Measurements from ENCODE around the gene ADAM12.

Gene ADAM12, protein sequence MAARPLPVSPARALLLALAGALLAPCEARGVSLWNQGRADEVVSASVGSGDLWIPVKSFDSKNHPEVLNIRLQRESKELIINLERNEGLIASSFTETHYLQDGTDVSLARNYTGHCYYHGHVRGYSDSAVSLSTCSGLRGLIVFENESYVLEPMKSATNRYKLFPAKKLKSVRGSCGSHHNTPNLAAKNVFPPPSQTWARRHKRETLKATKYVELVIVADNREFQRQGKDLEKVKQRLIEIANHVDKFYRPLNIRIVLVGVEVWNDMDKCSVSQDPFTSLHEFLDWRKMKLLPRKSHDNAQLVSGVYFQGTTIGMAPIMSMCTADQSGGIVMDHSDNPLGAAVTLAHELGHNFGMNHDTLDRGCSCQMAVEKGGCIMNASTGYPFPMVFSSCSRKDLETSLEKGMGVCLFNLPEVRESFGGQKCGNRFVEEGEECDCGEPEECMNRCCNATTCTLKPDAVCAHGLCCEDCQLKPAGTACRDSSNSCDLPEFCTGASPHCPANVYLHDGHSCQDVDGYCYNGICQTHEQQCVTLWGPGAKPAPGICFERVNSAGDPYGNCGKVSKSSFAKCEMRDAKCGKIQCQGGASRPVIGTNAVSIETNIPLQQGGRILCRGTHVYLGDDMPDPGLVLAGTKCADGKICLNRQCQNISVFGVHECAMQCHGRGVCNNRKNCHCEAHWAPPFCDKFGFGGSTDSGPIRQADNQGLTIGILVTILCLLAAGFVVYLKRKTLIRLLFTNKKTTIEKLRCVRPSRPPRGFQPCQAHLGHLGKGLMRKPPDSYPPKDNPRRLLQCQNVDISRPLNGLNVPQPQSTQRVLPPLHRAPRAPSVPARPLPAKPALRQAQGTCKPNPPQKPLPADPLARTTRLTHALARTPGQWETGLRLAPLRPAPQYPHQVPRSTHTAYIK
- long read RNA-seq, donor 1: 0 reads
- long read RNA-seq, donor 2: 0 reads
- long read RNA-seq, donor 3: 0 reads
- long read RNA-seq, donor 4: 0 reads
- long read RNA-seq, donor 5: 0 reads
- long read RNA-seq, donor 6: 0 reads
- long read RNA-seq, donor 7, partial matches to known transcripts: 13 of 13 reads
- long read RNA-seq, donor 7, other reads (novel, unspliced or antisense): 0 of 13 reads
- long read RNA-seq, donor 8, partial matches to known transcripts: 0 of 2 reads
- long read RNA-seq, donor 8, other reads (novel, unspliced or antisense): 0 of 2 reads

DNA sequence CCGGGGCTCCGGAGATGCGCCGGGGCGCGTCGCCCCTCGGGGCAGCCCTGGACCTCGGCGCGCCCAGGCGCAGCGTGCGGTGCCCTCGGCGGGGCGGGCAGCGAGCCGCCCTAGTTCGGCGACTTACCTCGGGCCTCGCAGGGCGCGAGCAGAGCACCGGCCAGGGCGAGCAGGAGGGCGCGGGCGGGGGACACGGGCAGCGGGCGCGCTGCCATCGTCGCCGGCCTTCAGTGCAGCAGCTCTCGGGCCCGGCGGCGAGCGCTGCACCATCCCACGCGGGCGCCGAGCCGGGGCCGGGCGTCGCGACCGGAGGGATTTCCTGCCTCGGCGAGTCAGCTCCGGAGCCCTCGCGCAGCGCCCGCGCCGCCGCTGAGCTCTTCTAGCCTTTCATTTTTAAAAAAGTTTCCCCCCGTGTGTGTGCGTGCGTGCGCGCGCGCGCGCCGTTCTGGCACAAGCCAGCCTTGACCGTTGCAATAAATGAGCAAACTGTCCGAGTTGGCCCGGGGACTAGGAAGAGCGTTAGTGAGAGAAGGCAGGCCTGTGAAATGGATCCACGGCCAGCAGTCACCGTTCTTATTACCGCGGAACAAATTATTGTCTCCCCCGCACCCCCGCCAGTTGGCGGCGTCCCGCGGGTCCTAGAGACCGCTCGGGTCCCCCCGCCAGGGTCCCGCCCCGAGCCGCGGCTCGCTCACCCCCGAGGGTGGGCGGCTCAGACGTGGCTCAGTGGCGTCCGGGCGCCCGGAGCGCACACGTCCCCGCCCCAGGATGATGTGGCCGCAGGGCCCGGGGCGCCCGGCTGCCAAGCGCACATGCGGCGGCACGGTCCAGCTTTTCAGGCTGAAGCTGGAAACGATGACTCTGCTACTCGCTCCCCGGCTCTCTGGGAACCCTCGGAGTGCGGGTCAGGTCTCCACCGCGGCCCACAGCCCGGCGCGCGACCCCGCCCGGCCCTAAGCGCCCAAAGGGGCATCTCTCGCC lies at the start of gene ADAM12:
TSS of gene ADAM12 (minus strand) at position 547 of the 981 bp plus-strand sequence. CDS start at position 215, 332 bp downstream.
- peak; percentile 75 for DNase-seq

DNA sequence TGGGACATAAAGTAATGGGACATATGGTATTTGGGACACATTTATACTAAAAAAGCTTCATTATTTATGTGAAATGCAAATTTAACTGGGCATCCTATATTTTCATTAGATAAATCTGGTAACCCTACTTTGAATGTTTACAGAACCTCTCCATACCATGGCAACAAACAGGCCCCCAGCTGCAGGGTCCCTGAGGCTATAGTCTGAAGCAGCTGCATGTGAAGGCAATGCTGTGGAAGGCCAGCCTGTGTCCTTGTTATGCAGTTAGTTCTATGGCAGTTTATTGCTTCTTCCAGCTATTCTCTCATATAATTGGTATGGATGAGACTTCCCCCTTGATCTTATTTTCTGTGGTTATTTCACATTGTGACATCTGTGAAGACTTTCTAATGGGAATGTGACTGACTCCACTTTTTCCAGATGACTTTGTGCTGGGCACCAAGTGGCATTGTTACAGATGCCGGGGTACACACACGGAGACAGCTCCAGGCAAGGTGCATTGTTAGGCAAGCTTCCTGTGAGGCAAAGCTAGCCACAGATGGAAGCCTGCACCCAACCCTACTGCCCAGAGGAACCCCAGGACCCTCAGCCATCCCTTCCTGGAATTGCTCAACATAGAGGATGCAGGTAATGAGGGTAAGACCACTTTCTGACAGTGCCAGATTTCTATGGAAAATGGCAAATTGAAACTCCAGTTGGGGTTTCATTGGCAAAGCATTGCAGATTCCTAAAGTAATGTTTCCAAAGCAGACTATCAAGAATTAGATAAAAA lies 49.5 kb upstream of the ADAM12 start:
- DNase-seq: no peak

DNA sequence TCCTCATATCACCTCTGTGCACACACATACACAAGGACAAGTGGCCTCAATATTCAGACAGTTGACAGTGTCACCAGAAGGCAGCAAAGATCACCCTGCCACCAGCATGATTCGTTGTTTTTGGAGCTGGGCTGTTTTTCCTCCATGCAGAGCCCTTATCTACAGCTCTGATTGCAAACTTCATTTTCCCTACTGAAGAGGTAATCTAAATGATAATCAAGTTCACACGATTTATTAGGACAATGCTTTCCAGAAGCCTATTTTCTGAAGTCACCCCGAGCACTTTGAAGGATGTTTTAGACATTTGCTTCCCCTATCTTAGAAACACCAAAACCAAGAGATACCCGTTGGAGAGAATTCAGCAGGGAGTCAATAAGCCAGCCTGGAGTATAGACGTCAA lies 46.0 kb upstream of the ADAM12 start:
- DNase-seq: no peak

DNA sequence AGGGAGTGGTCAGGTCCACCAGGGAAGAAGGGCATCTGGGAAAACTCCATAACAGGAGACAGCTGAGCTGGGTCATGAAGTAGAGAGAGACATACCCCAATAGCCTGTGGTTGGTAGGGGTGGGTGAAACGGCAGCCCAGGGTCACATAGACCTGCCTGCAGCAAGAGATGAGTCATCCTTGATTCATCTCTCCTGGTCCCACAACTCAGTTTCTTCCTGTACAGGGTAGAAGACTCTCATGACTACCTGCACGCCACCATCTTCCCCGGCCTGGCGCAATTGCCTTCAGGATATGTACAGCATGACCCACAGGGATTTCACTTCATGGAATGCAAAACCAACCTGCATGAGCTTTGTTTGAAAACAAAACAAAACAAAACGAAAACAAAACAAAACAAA lies 45.1 kb upstream of the ADAM12 start:
- no peak for DNase-seq

DNA sequence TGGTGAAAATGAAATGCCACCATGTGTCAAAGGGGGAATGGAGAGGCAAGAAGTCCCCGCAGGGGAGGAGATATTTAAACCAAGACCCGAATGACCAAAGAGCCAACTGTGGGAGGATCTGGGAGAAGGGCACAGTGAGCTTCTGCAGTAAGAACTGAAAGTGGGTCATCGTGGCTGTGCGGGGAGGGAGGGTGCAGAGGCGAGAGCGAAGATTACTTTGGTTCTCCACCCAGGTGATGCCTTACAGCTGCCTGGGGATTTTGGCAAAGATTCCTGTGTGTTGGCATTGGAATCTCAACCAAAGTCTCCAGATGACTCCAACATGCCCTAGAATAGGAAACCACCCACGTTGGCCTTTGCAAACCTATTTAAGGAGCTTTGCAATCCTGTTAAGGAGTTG lies 44.2 kb upstream of the ADAM12 start:
- no peak for DNase-seq

DNA sequence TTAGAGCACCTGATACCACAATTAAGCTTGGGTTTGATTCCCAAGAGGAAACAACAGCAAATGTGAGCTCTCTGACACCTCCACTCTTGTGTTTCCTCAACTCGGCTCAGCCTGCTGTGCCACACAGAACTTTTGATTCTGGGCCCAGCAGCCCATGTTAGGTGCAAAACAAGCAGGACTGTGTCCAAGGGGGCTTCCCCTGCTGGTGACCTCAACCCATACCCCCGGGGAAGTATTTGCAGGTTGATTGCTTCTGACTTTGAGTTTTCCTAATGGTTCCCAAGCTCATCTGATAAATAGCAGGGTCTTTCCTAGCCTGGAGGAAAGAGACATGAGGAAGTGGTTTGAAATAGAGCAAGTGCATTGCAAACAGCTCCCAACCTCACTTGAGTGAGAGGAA lies 43.5 kb upstream of the ADAM12 start:
- no peak for DNase-seq

DNA sequence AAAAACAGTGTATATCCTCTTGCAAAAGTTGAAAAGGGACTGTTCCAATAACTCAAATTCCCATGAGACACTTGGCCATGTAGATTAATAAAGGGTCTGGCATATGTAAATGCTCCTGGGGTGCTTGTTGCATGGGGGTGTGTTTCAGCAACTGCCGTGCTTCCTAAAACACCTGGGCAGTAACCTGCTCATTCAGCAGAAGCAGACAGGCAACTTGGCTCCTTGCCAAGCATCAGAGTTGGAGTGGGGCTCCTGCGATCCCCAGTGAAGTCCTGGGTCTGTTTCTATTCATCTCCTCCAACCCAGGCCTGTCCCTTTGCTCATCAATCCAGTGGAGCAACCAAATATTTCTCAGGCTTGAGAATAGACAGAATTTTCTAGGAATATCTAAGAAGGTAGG lies 42.2 kb upstream of the ADAM12 start:
- no peak for DNase-seq

DNA sequence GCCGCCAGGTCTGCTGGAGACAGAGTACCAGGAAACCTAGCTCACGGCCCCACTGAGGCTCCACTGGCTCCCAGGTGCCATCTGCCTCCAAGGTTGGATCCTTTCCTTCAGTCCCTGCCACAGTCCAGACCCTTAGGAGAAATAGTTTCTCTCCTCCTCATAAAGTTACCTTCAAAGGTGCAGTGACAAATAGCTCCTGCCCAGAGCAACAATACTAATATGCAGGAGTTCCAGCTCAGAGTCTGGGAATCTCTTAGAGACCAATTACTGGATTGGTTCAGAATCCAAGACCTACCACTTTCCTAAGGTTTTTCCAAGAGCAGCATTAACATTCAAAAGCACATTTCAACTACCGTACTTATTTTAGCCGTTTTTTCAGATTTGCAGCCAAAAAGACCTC lies 41.0 kb upstream of the ADAM12 start:
- DNase-seq: no peak

DNA sequence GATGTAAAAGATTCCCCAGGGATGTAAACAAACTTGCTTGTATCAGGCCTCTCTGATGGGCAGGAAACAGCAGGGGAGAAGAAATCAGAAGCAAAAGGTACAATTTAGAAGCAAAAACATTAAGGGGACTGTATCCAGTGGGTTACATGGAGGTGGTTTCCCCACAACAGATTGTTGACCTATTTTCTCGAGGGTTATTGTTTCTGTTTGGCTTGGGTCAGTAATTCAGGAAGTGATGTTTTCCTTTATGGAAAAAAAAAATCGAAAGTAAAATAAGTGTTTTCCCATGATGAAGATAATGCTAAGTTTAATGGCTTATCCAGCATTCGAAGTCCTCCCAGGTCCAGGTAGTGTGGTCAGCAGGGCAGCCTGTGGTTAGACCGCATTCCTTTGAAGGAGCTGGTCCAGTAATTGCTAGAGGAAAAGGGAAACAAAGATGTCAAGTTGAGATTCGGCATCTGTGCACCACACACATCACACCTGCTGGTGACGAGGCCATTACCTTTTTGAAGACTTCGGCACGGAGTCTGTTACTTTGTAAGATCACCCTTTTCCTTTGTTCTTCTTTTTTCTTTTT lies 37.3 kb upstream of the ADAM12 start:
- DNase-seq: peak; percentile 37

DNA sequence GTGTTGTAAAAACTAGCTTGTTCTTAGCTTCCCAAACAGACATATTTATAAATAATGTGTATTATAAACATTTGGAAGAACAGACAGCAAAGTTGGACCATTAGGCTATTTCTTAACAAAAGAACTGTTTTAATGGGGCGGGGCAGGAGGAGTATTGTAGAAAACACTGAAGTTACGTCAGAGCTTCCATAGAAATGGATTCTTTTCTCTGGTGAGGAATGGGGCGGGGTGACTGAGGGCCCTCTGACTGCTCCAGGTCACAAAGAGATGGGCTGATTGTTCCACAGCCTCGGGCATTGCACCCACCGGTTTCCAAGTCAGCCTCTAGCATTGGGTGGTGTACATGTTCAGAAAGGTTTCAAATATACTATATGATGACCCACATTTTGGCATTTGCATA lies 36.8 kb upstream of the ADAM12 start:
- DNase-seq: no peak

DNA sequence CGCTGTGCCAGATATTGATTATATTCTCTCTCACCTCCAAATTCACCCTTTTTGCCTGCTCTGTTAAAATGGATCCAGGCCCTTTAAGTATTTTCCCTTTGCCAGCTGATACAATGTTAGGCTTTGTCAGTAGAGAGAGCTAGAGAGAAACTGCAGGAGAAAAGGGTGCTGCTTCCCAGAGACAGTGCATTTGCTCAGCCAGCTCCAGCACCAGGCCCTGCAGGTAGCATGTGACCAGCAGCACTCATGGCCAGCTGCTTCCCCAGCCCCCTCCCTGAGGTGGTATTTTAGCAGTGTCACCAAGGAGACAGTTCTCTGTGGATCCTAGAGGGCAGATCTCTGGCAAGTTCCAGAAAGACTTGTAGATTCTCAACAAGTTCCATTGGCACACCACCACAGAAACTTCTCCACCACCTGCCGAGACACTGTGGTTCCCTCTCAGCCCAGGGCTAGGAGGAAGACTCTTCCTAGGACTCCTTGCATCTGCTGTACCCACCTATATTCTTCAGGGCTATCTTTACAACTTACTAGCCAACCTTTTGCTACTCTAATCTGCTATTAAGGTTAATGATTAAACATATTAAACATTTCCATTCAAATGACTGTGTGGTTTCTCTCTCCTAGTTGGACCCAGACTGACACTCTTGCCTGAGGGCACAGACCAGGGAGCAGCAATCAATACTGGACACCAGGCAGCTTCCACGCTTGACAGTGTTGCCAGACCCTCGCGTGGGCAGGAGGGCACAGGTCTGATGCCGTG lies 35.6 kb upstream of the ADAM12 start:
- DNase-seq: no peak

DNA sequence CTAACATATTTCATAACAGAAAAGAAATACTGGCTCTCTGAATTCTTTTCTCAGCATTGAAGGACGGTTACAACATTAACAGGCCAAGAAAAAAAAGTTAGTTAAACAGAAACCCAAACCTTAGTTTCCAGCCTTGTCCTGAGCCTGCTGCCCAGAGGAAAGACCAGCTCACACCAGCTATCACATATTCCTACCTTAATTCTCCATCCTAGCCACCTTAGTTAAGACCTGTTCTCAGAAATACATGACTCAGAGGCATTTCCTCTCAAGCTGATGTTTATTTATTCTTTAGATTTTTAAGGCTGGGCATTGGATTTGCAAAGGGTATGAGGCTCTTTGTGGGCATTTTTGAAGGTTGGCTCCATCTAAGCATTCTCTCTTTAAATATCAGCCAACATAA lies 34.3 kb upstream of the ADAM12 start:
- DNase-seq: no peak

DNA sequence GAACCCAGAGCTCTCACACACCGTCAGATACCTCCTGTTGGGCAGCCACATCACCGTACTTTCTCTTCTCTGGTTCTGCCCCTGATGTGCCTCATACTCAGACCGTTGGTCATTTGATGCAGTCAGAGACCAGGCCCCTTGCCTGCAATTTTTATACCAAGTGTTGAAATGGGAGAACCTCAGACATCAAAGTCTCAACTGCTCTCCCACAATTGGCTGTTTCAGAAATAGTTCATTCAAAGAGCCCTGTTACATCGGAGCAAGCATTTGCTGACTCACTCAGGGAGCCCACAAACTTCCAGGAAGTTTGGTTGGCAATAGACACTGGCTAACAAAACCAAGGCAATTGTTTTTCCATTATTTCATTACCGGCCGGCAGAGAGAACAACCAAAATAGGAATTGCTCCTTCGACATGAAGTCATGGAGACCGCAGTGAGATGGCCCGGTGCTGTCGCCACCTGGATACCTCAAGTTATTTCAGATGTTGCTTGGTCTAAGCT lies 33.5 kb upstream of the ADAM12 start:
- no peak for DNase-seq

DNA sequence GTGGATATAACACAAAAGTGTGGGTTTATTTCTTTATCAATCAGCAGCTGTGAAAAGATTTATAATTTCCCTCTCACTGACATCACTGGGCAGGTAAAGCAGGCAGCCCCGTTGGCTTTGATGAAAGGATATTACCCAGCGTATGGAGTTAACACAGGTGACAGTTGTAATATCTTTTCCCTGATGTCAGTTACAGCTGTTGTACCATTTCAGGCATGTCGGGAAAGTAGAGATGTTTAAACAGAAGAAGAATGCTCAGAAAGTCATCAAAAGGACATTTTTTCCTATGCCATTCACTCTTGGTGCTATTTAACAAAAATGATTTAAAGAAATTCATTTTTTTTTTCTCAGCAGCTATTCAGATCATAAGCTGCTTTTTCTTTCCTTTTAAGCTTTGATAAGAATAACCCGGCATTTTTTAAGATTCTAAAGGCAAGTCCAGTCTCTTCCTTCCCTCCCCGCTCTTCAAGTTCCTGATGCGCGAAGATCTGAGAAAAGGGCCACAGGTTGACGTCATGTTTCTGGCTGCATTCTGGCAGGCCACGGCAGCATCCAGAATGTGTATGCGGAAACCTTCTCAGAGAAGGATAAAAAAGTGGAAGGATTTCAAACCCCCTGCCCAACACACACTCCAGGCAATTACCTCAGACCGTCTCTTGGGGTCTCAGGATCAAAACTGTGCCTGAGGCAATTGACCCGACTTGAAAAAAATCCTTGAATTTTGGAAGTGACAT lies 32.5 kb upstream of the ADAM12 start:
- no peak for DNase-seq

DNA sequence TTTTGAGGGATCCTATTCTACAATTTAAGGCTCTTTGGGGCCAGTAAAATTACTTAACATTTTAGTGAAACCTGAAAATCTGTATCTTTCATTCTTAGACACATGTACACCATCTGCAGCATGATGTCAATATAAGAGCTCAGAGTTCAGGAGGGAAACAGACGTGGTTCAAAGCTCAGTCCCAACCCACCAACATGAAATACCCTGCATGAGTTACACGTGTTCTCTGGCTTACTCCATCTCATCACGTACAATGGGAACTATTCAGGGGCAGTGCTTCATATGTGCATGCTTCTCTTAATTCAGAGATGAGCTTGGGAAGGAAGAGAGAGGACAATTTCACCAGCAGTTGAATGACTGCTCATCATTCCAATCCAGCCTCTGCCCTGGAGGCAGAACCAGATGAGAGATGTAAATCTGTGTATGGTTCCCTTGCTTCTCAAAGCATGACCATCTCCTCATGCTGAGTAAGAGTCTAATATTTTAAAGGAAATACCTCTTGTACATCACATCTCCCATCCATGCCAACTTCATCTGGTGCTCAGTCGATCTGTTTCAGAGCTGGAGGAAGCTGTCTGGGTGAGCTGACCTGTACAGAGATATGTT lies 29.0 kb upstream of the ADAM12 start:
- no peak for DNase-seq

DNA sequence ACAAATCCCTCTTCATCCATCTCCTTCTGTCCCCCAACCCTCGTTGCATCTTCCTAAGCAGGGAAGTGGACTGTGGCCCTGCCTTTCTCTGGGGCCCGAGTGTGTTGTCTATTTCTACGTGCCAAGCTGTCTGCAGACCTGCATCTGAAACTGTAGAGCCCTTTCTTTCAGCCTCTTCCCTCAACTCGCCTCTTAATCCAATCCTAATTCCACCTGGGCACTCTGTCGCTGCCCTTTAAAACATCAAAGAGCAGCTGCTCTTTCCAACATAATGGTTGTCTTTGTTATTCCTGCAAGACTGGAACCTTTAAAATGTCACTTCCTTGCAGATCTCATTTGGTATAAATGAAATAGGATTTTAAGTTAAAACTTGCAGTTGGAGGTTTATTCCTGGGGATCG lies 21.5 kb upstream of the ADAM12 start:
- no peak for DNase-seq

DNA sequence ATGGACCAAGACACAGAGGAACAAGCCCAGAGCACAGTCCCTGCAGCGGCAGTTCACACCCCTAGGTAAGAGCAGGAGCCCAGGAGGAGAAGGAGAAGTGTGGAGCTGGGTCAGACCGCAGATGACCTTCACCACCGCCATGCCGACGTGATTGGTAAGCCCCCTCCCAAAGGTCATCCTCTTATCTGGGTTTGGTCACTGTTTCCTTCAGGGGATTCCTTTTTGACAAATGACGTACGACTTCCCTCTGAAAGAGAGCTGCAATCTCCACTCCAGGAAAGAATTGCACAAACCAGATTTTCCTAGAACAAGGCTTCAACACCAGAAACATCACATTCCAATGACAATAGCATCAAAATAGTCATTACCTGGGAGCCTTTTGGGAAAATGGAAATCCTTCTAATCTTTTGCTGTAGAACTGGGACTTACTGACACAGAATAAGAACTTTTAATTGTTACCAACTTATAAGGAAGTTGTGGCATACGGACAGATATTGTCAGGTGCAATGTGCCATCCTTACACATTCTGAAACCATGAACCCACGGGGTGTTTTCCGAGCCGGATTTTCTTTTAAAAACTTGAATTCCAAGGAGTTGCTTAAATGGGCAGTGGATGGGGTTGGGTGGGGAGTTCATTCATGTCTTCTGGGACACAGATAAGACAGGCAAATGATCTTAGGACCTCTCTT lies 20.8 kb upstream of the ADAM12 start:
- no peak for DNase-seq

DNA sequence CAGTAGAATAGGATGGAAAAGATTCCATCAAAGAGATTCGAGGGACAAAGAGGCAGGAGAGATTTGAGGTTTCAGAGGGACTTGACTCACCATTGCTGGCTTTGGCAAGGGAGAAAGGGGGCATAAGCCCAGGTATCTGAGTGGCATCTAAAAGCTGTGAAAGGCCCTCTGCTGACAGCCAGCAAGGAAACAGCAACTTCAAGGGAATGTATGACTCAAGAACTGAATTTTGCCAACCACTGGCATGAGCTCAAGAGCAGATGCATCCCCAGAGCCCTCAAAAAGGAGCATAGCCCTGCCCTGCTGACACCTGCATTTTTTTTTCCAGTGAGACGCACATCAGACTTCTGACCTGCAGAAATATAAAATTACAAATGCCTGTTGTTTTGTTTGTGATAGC lies 19.6 kb upstream of the ADAM12 start:
- DNase-seq: no peak
